GM12801 (cell line): ENCODE measurements around the gene CA5A.

Experiments used
- TF ChIP-seq, protein P1 (sequence below): IDR thresholded peaks from one replicate; pipeline ENCODE4 v1.5.1; 2011; ENCODE audit warnings: control low read depth; ENCODE audit not compliant: insufficient read length; ENCODE audit errors: extremely low read depth

CA5A gene

DNA sequence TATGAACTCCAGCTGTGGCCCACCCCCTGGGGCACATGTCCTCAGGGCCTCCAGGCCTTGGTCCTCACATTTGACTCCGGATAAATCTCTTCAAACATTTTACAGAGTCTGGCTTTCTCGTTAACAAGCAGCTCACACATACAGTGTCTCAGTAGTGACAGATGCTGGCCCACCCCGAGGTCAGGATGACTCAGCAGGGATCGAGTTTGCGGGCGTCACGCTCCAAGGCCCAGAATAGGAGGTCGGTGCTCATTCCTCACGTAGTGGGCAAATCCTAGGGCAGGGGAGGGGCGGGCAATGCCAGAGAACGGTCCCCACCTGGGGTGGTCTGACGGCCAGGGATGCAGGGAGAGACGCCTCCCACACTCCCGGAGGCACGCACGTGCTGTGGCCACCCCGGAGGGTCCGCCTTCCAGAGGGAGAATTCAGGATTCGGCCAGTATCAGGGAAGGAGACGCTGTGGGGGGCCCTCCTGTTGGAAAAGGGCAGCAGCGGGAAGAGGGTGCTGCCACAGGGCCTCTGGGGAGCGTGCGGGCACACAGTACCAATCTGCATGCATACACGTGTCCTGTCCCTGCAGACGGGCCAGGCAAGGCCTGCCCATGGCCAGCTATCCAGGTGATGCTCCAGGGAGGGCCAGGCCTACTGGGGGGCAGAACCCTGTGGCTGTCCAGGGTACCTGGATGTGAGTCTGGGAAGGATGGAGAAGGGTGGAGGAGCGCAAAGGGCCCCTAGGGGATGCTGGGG, 75.6 kb downstream of the CA5A start:
- TF ChIP-seq, protein P1, sequence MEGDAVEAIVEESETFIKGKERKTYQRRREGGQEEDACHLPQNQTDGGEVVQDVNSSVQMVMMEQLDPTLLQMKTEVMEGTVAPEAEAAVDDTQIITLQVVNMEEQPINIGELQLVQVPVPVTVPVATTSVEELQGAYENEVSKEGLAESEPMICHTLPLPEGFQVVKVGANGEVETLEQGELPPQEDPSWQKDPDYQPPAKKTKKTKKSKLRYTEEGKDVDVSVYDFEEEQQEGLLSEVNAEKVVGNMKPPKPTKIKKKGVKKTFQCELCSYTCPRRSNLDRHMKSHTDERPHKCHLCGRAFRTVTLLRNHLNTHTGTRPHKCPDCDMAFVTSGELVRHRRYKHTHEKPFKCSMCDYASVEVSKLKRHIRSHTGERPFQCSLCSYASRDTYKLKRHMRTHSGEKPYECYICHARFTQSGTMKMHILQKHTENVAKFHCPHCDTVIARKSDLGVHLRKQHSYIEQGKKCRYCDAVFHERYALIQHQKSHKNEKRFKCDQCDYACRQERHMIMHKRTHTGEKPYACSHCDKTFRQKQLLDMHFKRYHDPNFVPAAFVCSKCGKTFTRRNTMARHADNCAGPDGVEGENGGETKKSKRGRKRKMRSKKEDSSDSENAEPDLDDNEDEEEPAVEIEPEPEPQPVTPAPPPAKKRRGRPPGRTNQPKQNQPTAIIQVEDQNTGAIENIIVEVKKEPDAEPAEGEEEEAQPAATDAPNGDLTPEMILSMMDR, result no peak

DNA sequence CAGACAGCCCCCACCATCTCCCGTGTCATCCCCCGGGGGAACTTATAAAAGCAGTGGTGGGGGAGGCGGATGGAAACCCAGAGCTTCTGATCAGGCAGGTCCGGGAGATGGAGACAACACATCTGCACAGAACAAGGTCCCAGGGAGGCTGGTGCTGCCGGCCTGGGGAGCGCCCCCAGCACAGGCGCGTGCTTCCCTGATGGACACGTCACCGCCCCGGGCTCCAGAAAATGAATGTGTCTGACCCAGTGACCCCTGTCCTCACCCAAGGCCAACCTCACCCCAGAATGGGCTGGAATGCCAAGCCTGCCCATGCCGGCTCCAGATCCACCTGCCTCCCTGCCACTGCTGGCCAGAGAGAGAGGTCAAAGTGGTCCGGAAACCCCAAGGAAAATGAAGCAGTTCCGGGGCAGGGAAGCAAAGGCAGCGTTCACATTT, 79.5 kb downstream of the CA5A start:
- TF ChIP-seq, protein P1, result no peak

DNA sequence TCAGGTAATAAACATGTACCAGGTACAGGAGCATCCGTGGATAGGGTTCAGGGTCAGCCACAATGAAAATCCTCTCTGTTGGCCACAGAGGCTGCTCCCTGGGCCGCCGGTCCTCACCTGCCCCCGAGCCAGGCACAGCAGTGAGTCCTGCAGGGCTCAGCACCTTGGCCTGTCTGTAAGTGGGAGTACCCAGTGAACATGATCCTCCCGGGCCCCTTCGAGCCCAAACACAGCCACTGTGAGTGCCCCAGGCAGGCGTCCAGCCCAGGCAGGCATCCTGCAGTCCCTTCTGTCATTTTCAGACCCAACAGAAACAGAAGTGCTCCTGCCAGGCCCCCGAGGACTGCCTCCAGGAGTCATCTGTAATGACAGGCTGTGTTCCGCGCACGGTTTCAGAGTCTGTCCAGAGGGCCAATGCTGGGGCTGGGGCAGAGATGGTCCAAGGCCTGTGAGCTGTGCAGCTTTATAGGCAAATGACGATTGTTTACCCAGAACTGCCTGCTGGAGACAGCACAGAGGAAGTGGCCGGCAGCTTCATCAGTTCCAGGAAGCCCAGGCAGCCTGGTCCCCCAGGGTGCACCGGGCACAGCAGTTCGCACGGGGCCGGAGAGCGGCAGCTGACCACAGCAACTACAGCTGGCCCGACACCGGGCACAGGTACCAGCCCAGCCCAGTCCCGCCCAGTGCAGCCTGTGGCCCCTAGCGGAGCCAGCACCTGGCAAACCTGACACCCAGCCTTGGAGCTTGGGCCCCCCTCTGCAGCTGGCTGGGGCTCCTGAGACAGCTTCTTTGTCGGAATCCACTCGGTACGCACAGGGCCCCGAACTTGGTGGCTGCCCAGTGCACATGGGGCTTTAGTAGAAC, 80.2 kb downstream of the CA5A start:
- TF ChIP-seq, protein P1, result no peak

DNA sequence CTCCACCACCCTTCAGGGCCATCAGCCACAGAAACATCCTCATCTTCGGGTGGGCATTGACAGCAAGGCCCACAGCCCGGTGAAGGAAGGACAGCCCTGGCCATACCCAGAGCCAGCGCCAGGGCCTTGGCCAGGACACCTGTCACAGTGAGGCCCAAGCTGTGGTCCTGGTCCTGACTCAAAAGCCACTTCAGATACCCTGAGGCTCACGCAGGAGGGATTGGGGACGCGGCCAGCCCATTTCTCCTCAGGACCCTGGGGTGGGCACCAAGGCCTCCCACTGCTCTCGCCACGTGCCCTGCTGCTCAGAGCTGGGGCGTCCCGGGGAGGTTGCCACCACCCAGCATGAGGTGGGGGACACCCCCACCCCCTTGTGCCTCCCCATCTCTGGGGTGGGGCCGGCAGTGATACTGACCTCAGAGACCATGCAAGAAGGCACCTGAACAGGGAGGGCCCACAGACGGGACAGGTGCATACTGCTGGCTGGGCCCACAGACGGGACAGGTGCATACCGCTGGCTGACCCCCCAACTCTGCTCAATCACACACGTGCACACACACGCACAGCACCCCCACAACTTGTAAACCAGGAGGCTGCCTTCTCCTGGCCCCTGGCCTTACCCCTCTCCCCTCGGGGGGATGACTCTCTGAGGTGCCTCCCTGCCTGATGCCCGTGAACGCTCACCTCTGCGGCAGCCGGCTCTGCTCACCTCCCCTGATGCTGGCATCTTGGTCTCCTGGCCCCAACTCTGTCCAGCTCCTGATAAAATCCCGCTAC, 81.2 kb downstream of the CA5A start:
- TF ChIP-seq, protein P1, result no peak

DNA sequence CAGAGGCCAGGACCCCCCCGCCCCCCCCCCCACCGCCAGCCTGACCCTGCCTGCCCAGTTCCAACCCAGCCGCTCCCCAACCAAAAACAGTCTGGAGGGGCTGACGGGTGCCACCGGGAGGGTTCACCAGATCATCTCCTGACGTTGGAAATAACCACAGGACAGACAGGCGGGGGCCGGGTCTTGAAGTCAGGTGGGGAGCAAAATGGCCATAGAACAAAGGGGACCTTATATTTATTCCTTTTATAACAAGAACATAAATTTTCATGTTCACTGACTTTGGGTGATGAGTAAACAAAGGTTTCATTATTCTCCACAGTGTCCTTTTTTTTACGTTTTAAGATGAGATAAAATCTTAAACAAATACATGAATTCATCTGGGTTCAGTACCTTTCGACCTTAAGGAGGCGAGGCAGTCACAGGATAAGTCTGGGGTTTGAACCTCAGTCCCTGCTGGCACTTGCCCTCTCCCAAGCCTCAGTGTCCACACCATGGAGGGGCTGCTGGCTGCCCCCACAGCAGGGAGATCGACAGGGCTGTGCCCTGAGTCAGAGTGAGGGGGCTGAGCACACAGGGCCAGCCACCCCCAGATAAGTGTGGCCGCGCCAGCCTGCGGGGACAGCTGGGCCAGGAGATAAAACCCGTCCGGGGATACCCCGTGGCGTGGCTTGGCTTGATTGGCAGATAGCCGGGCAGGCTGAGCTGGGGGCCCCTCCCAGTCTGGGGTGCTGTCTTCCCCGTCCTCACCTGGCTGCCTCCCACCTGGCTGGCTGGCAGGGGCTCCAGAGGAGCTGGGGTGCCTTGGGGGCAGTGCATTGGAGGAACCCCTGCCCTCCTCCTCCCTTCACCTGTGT, 82.0 kb downstream of the CA5A start:
- TF ChIP-seq, protein P1, result no peak

DNA sequence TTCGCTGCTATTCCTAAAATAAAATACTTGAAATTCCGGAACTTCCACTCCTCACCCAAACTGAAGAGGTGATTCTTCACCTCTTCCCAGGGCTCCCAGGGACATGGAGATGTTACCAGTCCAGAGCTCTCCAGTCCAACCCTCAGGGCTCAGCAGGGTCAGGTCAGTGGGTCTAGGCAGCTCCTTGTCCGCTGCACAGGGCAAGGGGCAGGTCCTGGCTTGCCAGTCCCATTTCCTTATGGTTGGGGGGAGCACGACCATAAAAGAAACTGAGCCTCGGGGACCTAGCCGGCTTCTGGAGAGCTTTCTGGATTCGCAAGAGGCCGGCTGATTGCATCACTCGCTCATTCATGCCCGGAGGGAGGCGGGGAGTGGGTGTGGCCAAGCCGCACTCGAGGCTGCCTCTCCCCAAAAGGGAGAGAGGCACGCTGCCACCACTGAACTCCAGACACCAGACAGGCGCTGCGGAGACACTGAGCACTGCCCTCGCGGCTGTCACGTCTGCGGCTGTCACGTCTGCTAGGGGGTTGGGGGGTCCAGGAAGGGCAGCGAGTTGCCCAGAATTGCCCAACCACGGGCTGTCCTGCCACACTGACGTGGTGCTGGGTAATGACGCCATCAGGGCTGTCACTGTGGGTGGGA, 82.8 kb downstream of the CA5A start:
- TF ChIP-seq, protein P1, result no peak
